ENCODE measurements around the gene PXK.

DNA sequence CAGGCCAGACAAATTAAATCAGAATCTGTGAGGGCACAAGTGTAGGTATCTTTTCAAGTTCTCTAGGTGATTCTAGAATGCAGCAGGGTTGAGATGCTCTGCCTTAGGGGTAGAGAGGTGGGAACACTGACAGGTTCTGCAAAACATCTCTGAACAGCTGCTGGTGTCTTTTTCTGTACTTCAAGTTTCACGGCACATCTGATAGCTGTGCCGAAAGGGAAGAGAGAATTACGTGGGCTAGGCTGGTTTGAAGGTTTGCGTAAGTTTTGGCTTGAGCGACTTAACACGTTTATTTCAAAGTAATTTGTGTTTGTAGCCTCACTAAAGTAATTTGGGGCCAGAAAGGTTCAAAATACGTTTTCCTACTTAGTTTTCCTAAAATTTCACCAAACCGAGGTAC, 22.5 kb downstream of the PXK start:
- no peak for TF ChIP-seq EZH2 (optimal IDR thresholded peaks at IDR 0.05; ENCODE audit: low read depth, low read length)
- TF ChIP-seq CTCF (IDR thresholded peaks at IDR 0.05; ENCODE audit: low read length): no peak
